ENCODE measurements around the gene TMEM128. TPM values are rescaled to one million over a fixed set of nuclear protein-coding genes. Genes with fewer than 3 reads are reported as not detected.

Gene TMEM128
- total and polyA plus RNA-seq, 2 of the 13 experiments (the other 11 are each of a cell fraction or from before 2014, with no cell fraction given) = 19.4 to 27.9 TPM

DNA sequence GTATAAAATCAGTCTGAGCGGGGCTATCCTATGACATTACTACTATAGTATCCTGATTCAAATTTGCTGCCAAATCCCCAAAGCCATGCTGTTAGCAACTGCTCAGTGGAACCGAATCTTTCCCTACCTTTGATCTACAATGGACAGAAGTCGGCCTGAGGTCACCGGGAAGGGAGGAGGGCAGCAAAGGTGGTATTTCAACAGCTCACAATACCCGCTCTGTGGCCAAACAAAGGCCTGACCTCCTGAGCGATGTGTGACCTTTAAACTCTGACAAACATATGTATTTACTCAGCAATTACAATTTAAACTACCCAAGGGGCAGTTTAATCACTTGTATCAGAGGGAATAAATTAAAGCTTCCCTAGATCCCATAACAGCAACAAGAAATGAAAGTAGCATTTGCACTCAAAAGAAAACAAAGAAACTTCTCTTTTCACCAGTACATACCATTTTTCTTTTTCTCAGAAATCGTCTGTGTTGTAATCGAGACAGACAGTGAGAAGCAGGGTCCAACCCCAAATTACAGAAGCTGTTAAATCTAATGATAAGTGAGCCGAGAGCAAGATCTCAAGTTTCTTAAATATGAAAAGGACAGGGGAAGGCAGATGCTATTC, 11.6 kb upstream of the TMEM128 start (continued):
- no peak for TF ChIP-seq ZNF781 (CRISPR knock-in tag; IDR thresholded peaks at IDR 0.05; ENCODE audit: borderline replicate concordance, not compliant biosample characterization)
- TF ChIP-seq ARID2 (CRISPR knock-in tag; IDR thresholded peaks at IDR 0.05; ENCODE audit: borderline replicate concordance) = no peak
- TF ChIP-seq ZNF329 (CRISPR knock-in tag; IDR thresholded peaks at IDR 0.05; ENCODE audit: low read depth) = no peak
- TF ChIP-seq ZNF720 (CRISPR knock-in tag; IDR thresholded peaks at IDR 0.05) = no peak
- TF ChIP-seq SRSF1 (optimal IDR thresholded peaks at IDR 0.05; ENCODE audit: low read depth, low read length) = no peak
- peak; percentile 58 for TF ChIP-seq POLR2G (IDR thresholded peaks at IDR 0.05; ENCODE audit: low read depth, low read length)
- TF ChIP-seq, protein P1, sequence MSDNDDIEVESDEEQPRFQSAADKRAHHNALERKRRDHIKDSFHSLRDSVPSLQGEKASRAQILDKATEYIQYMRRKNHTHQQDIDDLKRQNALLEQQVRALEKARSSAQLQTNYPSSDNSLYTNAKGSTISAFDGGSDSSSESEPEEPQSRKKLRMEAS (IDR thresholded peaks at IDR 0.05) = peak; percentile 43; the same call in 1 of the 2 replicates
- no peak for TF ChIP-seq ZNF660 (CRISPR knock-in tag; IDR thresholded peaks at IDR 0.05; ENCODE audit: borderline replicate concordance, low read depth)
- TF ChIP-seq ZNF451 (CRISPR knock-in tag; IDR thresholded peaks at IDR 0.05) = no peak
- TF ChIP-seq, protein P2, sequence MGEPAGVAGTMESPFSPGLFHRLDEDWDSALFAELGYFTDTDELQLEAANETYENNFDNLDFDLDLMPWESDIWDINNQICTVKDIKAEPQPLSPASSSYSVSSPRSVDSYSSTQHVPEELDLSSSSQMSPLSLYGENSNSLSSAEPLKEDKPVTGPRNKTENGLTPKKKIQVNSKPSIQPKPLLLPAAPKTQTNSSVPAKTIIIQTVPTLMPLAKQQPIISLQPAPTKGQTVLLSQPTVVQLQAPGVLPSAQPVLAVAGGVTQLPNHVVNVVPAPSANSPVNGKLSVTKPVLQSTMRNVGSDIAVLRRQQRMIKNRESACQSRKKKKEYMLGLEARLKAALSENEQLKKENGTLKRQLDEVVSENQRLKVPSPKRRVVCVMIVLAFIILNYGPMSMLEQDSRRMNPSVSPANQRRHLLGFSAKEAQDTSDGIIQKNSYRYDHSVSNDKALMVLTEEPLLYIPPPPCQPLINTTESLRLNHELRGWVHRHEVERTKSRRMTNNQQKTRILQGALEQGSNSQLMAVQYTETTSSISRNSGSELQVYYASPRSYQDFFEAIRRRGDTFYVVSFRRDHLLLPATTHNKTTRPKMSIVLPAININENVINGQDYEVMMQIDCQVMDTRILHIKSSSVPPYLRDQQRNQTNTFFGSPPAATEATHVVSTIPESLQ (CRISPR knock-in tag; conservative IDR thresholded peaks at IDR 0.05) = 0 out of 2 replicates have a peak, but pooled peaks have one; percentile 23
- peak; percentile 80; the same call in 1 of the 3 replicates for TF ChIP-seq MXI1 (IDR thresholded peaks at IDR 0.05; ENCODE audit: borderline replicate concordance, low read depth, low read length)
- peak; percentile 78 for TF ChIP-seq CEBPB (IDR thresholded peaks at IDR 0.05; ENCODE audit: borderline replicate concordance, low read depth, low read length)
- TF ChIP-seq ZNF570 (CRISPR knock-in tag; IDR thresholded peaks at IDR 0.05; ENCODE audit: borderline replicate concordance) = no peak
- peak; percentile 78 to 96 for TF ChIP-seq EP300 (IDR thresholded peaks at IDR 0.05; ENCODE audit: low read depth in 2 of 2, low read length in 2 of 2)
- peak; percentile 92 for TF ChIP-seq EP300 (CRISPR knock-in tag; IDR thresholded peaks at IDR 0.05; ENCODE audit: borderline replicate concordance)
- no peak for TF ChIP-seq ETV6 (CRISPR knock-in tag; conservative IDR thresholded peaks at IDR 0.05)
- TF ChIP-seq RBM39 (IDR thresholded peaks at IDR 0.05; ENCODE audit: low read depth, low read length, poor library complexity, severe bottlenecking) = no peak
- TF ChIP-seq FOXA3 (CRISPR knock-in tag; IDR thresholded peaks at IDR 0.05) = peak; percentile 94
- TF ChIP-seq, protein P3, sequence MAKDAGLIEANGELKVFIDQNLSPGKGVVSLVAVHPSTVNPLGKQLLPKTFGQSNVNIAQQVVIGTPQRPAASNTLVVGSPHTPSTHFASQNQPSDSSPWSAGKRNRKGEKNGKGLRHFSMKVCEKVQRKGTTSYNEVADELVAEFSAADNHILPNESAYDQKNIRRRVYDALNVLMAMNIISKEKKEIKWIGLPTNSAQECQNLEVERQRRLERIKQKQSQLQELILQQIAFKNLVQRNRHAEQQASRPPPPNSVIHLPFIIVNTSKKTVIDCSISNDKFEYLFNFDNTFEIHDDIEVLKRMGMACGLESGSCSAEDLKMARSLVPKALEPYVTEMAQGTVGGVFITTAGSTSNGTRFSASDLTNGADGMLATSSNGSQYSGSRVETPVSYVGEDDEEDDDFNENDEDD (CRISPR knock-in tag; IDR thresholded peaks at IDR 0.05; ENCODE audit: borderline replicate concordance) = no peak; the same call in 1 of the 2 replicates
- TF ChIP-seq, protein P4, sequence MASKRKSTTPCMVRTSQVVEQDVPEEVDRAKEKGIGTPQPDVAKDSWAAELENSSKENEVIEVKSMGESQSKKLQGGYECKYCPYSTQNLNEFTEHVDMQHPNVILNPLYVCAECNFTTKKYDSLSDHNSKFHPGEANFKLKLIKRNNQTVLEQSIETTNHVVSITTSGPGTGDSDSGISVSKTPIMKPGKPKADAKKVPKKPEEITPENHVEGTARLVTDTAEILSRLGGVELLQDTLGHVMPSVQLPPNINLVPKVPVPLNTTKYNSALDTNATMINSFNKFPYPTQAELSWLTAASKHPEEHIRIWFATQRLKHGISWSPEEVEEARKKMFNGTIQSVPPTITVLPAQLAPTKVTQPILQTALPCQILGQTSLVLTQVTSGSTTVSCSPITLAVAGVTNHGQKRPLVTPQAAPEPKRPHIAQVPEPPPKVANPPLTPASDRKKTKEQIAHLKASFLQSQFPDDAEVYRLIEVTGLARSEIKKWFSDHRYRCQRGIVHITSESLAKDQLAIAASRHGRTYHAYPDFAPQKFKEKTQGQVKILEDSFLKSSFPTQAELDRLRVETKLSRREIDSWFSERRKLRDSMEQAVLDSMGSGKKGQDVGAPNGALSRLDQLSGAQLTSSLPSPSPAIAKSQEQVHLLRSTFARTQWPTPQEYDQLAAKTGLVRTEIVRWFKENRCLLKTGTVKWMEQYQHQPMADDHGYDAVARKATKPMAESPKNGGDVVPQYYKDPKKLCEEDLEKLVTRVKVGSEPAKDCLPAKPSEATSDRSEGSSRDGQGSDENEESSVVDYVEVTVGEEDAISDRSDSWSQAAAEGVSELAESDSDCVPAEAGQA (IDR thresholded peaks at IDR 0.05; ENCODE audit: low read depth) = no peak
- TF ChIP-seq, protein P4 (CRISPR knock-in tag; IDR thresholded peaks at IDR 0.05; ENCODE audit: borderline replicate concordance) = 0 out of 2 replicates have a peak, but pooled peaks have one; percentile 63

All from HepG2 (cell line).